Nephron progenitor cell (in vitro differentiated cells): ENCODE results near the gene RAB5IF.

Experiments
- DNase-seq: peaks from one replicate; pipeline ENCODE4 v3.0.0; 2021
- H3K27ac Mint-ChIP-seq: 2 replicates; pipeline ENCODE4 v1.8.0; 2021; ENCODE audit warnings: mild to moderate bottlenecking, moderate library complexity, mixed read lengths
- H3K27me3 Mint-ChIP-seq: 2 replicates; pipeline ENCODE4 v1.8.0; 2021; ENCODE audit warnings: mild to moderate bottlenecking, low read depth, mixed read lengths; ENCODE audit not compliant: poor library complexity
- H3K36me3 Mint-ChIP-seq: 2 replicates; pipeline ENCODE4 v1.8.0; 2021; ENCODE audit warnings: low read depth, mixed read lengths
- H3K4me1 Mint-ChIP-seq: 2 replicates; pipeline ENCODE4 v1.8.0; 2021; ENCODE audit warnings: mixed read lengths
- H3K4me3 Mint-ChIP-seq: 2 replicates; pipeline ENCODE4 v1.8.0; 2021; ENCODE audit warnings: mild to moderate bottlenecking, moderate library complexity, mixed read lengths
- H3K9me3 Mint-ChIP-seq: 2 replicates; pipeline ENCODE4 v1.8.0; 2021; ENCODE audit warnings: mild to moderate bottlenecking, moderate library complexity, mixed read lengths
- TF ChIP-seq, protein P1 (sequence below): fragments of 200-600 bp; sonication (generic); IDR thresholded peaks from 2 replicates; pipeline ENCODE4 v1.5.0; 2021; ENCODE audit warnings: antibody characterized with exemption

Gene RAB5IF

DNA sequence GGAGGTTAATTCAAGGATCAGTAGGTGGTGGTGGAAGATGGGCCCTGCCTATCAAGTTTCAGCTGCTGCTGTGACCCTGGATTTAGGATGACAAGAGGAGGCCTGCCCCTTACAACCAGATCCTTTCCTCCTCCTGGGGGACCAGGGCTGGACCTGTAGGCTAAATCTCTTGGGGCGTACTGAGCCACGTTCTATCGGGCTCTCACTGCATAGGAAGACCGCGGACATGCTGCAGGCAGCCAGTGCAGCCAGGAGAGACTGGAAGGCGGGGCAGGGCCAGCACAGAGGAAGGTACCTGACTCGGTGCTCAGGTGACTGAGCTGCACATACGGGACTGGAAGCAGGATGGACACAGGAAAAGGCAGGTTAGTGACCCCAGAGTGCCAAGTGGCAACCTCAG lies 48.9 kb downstream of the RAB5IF start:
- Mint-ChIP-seq H3K36me3 (peaks cover 13% of the 10 kb centered on the region), H3K27ac (peak overlapping the region; percentile 94), H3K4me3 (no peak overlapping the region), H3K27me3 (no peaks in the 10 kb centered on the region), H3K9me3 (no peaks in the 10 kb centered on the region), H3K4me1 (peaks cover 11% of the 10 kb centered on the region)
- DNase-seq: no peak
- TF ChIP-seq, protein P1, sequence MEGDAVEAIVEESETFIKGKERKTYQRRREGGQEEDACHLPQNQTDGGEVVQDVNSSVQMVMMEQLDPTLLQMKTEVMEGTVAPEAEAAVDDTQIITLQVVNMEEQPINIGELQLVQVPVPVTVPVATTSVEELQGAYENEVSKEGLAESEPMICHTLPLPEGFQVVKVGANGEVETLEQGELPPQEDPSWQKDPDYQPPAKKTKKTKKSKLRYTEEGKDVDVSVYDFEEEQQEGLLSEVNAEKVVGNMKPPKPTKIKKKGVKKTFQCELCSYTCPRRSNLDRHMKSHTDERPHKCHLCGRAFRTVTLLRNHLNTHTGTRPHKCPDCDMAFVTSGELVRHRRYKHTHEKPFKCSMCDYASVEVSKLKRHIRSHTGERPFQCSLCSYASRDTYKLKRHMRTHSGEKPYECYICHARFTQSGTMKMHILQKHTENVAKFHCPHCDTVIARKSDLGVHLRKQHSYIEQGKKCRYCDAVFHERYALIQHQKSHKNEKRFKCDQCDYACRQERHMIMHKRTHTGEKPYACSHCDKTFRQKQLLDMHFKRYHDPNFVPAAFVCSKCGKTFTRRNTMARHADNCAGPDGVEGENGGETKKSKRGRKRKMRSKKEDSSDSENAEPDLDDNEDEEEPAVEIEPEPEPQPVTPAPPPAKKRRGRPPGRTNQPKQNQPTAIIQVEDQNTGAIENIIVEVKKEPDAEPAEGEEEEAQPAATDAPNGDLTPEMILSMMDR: no peak

DNA sequence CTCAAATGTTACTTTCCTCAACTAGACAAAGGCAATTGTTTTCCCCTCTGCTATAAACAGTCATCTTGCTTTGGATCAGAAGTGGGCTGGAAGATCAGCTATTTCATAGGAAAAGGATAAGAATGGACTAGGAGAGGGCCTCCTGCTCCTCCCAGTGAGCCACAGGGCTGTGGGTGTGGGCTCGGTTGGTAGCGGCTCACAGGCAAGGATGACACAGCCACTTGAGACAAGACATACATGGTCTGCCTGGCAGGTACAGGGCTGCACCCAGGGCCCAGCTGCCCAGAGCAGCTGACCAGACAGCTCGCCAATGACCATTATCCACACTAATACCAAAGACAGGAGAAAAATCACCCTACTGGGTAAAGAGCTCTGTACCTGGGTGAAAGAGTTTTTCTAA lies 49.4 kb downstream of the RAB5IF start:
- peaks cover 11% of the 10 kb centered on the region for H3K4me1 Mint-ChIP-seq
- no peaks in the 10 kb centered on the region for H3K9me3 Mint-ChIP-seq
- TF ChIP-seq, protein P1: no peak
- H3K27me3 Mint-ChIP-seq: no peaks in the 10 kb centered on the region
- no peak overlapping the region for H3K27ac Mint-ChIP-seq
- H3K36me3 Mint-ChIP-seq: peaks cover 16% of the 10 kb centered on the region
- DNase-seq: no peak
- no peak overlapping the region for H3K4me3 Mint-ChIP-seq

DNA sequence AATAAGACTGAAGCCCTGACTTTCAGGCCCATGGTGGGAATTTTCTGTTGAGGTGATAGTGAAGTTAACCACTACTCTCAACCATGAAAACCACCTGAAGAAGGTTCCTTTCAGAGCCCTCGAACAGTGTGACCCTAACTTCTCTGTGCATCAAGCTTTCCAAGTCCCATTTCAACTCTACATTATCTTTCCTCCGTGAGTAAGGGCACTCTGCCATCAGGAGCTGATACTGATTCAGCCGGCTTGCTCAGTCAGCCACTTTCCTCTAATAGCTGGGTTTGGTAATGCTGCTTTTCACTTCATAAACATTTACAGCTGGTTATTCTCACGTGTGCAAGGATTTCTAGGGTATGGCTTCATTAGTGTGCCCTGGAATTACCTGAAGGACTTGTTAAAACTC lies 51.2 kb downstream of the RAB5IF start:
- TF ChIP-seq, protein P1: no peak
- peaks cover 21% of the 10 kb centered on the region for H3K36me3 Mint-ChIP-seq
- no peak overlapping the region for H3K4me3 Mint-ChIP-seq
- DNase-seq: no peak
- H3K27me3 Mint-ChIP-seq: no peaks in the 10 kb centered on the region
- H3K4me1 Mint-ChIP-seq: peaks cover 11% of the 10 kb centered on the region
- H3K9me3 Mint-ChIP-seq: no peaks in the 10 kb centered on the region
- no peak overlapping the region for H3K27ac Mint-ChIP-seq

DNA sequence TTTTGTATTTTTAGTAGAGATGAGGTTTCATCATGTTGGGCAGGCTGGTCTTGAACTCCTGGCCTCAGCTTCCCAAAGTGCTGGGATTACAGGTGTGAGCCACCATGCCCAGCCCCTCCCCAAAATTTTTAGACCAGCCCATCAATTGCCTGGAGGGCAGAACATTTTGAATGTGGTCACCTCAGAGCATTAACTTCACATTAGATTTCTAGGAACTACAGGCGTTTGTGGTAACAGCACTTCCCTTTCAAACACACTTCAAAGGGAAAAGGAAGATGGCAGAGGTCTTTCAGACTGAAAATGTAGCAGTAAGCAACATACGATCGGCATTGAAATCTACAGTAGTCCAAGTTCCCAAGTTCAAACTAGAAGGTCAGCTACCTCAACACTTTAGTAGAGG lies 52.7 kb downstream of the RAB5IF start:
- Mint-ChIP-seq H3K9me3 (no peaks in the 10 kb centered on the region), H3K27me3 (no peaks in the 10 kb centered on the region), H3K4me1 (peaks cover 11% of the 10 kb centered on the region), H3K36me3 (peaks cover 15% of the 10 kb centered on the region), H3K4me3 (no peak overlapping the region), H3K27ac (no peak overlapping the region)
- TF ChIP-seq, protein P1: no peak
- DNase-seq: no peak
